Measurements from ENCODE around the gene SULT2B1.
"Not testable (repeated sequence)": the region's sequence is repeated elsewhere in the genome, so short reads cannot be mapped to it uniquely, and the experiment has no call there.

SULT2B1 gene

DNA sequence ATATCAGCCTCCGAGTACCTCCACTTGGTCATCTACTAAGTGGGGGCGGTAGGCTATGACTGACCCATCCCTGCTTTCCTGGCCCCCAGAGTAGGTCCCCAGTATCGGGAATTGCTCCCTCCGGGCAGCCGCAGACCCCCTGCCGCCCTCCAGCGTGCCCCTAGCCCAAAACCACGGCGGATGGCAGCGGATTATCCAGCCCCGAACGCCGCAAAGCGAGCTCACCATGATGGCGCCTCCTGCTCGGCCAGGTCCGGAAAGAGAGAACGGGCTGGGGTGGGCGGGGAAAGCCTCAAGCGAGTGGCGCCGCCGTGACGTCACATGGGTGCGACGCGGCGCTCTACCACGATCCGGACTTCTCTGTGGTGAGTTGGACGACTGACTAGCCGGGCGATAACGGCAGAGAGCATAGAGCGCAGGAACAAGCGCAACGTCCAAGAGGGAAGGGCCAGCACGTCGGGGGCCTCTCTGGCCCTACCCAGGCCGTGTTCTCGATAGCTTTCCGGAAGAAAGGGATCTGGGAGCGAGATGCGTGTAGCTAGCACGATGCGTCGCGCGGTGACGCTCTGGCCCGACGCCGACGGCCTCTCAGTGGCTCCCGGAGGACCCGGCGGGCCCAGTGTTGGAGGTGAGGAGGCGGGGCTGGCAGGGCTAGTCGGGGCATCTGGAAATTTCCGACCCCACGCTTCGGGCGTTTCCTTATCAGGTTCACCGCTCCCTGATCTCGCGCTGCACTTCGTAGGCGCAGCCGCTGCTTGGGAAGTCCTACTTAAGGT, 67.1 kb downstream of the SULT2B1 start, which contains the start of the genes RPL18 and SPHK2:
RPL18 (minus strand) TSS at position 263 of the 776 bp plus-strand sequence; CDS start at position 228, 35 bp downstream.
SPHK2 (plus strand) TSS at position 591 of the 776 bp plus-strand sequence. CDS start 1,009 bp downstream, outside the sequence.
- DNase-seq (ENCODE audit: low spot score), result peak; percentile 95

DNA sequence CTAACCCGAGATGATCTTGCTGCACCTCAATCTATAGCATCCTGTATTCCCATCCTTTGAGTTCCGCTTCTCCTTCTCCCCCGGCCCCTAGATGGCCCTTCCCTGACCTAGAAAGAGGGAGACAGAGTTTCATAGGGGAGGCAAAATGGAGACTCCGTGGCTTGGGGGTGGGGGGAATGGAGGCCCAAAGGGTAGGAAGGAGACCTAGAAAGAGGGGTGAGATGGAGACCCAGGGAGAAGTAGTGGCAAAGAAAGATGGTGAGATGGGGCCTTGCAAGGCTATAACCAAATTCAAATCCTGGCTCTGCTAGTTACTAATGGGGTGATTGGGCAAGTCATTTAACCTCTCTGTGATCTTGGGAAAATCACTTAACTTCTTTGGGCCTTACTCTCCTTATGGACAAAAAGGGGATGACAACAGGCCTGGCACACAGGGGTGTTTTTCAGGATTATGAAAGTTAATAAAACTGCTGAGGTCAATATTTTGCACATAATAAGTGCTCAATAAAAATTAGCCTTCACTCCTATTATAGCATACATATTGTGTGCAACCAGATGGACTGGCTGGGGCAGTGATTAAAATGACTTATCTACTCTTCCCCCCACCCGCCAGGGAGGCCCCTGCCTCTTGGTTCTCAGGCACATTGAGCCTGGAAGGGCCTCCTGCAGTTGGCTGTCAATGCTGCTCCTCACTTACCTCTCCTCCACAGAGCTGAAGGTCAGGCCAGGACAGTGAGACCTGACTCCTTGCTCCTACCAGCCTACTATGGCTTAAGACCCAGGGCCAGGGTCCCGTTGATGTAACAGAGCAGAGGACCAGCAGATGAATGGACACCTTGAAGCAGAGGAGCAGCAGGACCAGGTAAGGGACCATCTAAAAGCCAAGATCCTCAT, 68.0 kb downstream of the SULT2B1 start:
- DNase-seq (ENCODE audit: low spot score), result no peak

DNA sequence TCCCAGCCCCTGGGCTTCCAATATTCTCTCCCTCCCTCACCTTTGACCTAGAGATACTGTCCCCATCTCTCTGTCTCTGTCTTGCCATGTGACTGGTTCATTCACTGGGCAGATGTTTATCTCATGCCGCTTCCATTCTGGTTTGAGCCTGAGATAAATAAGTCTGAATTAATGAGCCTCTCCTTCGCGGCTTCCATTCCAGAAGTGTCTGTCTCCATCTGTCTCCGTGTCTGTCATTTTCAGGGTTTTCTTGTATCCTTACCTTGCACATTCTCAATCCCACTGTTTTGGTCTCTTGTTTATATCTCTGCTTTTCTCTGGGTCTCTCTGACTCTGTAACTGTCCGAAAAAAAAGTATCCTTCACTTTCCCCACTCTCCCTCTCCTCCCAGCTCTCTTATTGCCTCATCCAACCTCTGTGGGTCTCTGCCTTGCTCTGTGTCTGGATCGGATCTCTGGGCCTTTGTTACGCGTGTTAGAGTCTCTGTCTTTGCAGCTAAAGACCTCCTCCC, 71.6 kb downstream of the SULT2B1 start:
- DNase-seq (ENCODE audit: low spot score), result no peak

DNA sequence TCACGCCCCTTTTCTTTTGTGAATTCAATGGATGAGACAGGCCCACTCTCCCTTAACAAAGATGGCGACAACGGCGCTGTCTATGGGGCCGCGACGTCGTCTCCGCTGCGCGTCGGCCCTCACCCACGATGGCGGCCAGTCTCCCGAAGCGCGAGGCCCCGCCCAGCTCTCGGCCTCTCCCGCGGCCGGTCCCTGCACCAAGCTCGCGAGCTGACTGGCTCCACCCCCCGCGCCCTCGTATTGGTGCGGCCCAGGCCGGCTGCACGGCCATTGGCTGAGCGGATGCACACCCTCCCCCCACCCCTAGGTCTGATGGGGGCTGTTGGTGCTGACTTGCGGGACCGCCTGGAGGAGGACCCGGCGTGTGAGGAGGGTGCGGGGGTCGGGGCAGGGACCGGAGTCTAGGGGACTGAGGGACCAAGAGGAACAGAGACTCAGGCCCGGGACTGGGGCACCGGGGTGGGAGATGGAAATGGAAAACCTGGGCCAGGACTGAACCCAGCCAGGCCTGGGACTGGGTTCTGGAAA, 72.2 kb downstream of the SULT2B1 start:
- DNase-seq (ENCODE audit: low spot score), result peak; percentile 96

DNA sequence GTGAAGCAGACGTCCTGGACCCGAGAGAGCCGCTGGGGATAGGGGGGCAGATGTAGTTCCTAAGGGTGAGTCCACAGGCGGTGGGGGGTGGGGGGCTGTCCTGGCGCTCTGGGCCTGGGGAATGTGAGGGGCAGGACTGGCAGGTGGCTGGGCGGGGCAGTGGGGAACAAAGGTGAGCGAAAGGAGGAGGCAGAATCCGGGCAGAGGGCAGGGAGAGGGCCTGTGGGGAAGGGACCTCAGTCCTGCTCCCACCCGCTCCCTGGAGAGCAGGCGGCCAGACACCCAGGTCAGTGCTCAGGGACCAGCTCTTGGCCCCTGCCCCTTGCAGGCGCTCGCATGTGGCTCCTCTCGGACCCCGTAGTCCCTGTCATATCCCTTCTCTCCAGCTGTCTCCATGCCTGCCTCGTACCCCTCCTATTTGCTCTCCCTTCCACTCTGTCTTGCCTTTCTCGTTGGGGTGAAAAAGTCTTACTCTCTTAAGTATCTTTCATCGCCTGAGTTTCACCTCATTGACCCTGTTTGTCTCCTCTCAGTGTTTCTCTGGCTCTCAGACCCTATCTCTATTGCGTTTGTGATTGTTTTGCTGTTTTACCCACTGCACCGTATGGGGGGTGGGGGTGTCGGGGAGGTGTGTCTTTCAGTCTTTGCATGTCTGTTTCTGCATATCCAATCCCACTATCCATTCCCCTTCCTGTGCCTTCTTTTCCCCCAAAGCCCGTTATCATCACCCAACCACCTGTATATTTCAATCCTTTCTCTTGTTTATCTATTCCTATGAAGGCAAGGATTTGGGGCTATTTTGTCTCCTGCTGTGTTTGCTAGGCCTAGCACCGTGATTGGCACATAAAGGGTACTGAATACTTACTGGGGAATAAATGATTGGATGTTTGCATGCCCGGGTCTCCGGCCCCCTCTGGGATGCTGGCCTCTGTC, 73.1 kb downstream of the SULT2B1 start:
- no peak for DNase-seq (ENCODE audit: low spot score)

DNA sequence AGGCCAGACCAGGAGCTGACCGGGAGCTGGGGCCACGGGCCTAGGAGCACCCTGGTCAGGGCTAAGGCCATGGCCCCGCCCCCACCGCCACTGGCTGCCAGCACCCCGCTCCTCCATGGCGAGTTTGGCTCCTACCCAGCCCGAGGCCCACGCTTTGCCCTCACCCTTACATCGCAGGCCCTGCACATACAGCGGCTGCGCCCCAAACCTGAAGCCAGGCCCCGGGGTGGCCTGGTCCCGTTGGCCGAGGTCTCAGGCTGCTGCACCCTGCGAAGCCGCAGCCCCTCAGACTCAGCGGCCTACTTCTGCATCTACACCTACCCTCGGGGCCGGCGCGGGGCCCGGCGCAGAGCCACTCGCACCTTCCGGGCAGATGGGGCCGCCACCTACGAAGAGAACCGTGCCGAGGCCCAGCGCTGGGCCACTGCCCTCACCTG, 73.9 kb downstream of the SULT2B1 start:
- DNase-seq (ENCODE audit: low spot score), result no peak

DNA sequence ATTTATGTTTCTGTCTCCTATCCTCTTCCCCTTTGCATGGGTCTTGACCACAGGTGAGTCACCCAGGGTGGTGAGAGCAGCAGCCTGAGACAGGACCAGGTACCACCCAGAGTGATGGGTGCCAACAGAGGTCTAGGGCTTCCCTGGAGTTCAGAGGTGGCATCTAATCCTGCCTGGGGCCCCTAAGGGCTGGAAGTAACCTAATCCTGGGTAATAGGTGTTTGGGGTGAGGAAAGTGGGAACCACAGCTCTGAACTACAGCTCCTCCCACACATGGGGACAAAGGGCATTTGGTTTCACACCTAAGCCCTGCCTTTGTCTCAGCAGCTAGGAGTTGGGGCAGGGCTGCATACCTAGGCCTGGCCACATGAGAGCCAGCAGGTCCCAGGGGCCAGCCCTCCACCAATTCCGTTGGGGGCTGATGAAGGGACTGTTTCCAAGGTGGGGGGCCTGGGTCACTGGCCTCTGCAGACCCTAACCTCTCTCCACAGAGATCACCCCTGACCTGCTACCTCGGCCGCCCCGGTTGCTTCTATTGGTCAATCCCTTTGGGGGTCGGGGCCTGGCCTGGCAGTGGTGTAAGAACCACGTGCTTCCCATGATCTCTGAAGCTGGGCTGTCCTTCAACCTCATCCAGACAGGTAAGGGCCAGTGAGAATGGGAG, 75.4 kb downstream of the SULT2B1 start:
- no peak for DNase-seq (ENCODE audit: low spot score)

DNA sequence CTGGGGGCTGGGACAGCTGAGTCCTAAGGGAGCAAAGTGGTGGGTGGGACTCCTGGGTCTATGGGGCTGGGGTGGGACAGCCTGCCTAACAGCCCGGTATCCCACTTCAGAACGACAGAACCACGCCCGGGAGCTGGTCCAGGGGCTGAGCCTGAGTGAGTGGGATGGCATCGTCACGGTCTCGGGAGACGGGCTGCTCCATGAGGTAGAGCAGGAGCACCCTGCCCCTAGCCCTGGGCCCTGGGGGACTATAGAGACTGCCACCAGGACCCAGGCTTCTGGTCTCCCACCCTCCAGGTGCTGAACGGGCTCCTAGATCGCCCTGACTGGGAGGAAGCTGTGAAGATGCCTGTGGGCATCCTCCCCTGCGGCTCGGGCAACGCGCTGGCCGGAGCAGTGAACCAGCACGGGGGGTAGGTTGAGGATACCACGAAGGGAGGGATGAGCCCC, 75.9 kb downstream of the SULT2B1 start:
- DNase-seq (ENCODE audit: low spot score), result no peak

DNA sequence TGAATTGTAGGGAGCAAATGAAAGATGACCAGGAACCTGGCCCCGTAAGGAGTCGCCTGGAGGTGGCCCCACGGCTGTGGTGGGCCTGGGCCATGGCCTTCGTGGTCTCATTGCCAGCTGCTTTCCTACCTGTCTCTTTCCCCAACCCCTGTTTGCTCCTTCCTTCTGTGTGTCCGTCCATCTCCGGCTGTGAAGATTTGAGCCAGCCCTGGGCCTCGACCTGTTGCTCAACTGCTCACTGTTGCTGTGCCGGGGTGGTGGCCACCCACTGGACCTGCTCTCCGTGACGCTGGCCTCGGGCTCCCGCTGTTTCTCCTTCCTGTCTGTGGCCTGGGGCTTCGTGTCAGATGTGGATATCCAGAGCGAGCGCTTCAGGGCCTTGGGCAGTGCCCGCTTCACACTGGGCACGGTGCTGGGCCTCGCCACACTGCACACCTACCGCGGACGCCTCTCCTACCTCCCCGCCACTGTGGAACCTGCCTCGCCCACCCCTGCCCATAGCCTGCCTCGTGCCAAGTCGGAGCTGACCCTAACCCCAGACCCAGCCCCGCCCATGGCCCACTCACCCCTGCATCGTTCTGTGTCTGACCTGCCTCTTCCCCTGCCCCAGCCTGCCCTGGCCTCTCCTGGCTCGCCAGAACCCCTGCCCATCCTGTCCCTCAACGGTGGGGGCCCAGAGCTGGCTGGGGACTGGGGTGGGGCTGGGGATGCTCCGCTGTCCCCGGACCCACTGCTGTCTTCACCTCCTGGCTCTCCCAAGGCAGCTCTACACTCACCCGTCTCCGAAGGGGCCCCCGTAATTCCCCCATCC, 76.7 kb downstream of the SULT2B1 start:
- peak; percentile 10 for DNase-seq (ENCODE audit: low spot score)

DNA sequence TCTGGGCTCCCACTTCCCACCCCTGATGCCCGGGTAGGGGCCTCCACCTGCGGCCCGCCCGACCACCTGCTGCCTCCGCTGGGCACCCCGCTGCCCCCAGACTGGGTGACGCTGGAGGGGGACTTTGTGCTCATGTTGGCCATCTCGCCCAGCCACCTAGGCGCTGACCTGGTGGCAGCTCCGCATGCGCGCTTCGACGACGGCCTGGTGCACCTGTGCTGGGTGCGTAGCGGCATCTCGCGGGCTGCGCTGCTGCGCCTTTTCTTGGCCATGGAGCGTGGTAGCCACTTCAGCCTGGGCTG, 77.3 kb downstream of the SULT2B1 start:
- peak; percentile 20 for DNase-seq (ENCODE audit: low spot score)

DNA sequence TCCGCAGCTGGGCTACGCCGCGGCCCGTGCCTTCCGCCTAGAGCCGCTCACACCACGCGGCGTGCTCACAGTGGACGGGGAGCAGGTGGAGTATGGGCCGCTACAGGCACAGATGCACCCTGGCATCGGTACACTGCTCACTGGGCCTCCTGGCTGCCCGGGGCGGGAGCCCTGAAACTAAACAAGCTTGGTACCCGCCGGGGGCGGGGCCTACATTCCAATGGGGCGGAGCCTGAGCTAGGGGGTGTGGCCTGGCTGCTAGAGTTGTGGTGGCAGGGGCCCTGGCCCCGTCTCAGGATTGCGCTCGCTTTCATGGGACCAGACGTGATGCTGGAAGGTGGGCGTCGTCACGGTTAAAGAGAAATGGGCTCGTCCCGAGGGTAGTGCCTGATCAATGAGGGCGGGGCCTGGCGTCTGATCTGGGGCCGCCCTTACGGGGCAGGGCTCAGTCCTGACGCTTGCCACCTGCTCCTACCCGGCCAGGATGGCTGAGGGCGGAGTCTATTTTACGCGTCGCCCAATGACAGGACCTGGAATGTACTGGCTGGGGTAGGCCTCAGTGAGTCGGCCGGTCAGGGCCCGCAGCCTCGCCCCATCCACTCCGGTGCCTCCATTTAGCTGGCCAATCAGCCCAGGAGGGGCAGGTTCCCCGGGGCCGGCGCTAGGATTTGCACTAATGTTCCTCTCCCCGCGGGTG, 77.8 kb downstream of the SULT2B1 start:
- peak; percentile 50 for DNase-seq (ENCODE audit: low spot score)

DNA sequence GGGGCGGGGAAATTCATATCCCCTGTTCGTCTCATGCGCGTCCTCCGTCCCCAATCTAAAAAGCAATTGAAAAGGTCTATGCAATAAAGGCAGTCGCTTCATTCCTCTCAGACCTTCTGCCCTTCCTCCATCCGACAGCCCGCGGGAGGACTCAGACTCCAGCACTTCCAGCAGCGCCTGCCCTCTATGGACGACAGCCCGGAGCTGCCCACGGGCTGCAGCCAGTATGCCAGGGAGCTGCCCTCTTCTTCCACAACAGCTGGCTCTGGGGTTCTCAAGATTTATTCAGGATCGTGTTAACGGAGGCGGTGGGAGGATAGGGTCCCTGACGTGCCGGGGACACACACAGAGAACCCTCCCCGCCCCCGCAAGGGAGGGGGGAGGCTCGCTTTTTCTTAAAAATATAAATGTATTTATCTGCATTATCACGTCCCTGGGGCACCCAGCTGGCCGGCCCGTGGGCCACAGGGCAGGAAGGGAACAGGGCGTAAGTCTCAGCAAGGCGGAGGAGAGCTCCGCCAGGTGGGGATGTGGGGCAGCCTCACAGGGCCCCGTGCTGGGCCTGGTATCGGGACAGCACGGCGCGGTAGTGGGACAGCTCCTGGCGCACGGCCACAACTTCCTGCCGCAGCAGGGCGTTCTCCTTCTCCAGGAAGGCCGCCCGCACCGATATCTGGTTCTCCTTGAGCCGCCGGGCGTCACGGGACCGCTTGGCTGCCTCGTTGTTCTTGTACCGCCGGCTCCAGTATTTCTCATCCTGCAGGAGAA, 78.5 kb downstream of the SULT2B1 start:
- no peak for DNase-seq (ENCODE audit: low spot score)

DNA sequence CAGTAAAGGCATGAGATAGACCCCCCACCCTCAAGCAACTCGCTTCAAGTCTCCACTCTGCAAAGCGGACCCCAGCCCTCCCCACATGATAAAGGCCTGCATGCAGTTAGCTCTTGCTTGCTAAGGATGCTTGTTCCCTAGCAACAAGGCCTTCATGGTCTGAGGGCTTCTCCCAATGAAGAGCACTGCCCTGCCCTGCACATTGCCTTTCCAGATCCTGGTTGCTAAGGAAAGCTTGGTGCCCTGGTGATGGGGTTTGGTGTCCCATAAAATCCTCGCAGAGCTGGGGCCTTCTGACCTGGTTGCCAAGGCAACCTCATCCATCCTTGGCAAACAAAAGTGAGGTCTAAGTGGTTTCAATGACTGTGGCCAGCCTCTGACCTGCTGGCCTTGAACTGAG, 79.3 kb downstream of the SULT2B1 start:
- no peak for DNase-seq (ENCODE audit: low spot score)

DNA sequence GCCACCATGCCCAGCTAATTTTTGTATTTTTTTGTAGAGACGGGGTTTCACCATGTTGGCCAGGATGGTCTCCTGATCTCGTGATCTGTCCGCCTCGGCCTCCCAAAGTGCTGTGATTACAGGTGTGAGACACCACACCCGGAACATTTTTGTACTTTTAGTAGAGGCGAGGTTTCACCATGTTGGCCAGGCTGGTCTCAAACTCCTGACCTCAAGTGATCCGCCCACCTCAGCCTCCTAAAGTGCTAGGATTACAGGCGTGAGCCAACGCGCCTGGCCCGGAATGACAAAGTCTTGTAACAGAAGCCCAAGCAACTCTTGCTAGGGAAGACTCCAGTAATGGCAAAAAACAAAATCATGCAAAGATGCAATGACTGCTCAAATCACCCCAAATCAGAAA, 80.3 kb downstream of the SULT2B1 start:
- not testable (repeated sequence) for DNase-seq (ENCODE audit: low spot score)

DNA sequence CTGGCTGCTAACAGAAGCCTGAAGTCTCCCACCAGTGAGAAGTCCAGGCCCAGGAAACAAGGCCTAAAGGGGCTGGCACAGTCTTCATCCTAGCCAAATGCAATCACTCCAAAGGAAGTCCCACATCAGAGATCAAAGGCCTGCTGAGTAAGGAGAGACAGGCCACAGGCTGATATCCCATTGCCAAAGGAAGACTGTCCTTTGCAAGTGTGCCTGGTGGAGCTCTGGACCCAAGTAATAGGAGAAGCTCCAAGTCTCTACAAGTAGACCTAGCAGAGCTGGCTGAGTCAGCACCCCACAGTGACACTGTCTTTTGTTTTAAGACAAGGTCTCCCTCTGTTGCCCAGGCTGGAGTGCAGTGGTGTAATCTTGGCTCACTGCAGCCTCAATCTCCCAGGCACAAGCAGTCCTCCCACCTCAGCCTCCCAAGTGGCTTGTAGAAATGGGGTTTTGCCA, 80.7 kb downstream of the SULT2B1 start:
- DNase-seq (ENCODE audit: low spot score), result no peak

DNA sequence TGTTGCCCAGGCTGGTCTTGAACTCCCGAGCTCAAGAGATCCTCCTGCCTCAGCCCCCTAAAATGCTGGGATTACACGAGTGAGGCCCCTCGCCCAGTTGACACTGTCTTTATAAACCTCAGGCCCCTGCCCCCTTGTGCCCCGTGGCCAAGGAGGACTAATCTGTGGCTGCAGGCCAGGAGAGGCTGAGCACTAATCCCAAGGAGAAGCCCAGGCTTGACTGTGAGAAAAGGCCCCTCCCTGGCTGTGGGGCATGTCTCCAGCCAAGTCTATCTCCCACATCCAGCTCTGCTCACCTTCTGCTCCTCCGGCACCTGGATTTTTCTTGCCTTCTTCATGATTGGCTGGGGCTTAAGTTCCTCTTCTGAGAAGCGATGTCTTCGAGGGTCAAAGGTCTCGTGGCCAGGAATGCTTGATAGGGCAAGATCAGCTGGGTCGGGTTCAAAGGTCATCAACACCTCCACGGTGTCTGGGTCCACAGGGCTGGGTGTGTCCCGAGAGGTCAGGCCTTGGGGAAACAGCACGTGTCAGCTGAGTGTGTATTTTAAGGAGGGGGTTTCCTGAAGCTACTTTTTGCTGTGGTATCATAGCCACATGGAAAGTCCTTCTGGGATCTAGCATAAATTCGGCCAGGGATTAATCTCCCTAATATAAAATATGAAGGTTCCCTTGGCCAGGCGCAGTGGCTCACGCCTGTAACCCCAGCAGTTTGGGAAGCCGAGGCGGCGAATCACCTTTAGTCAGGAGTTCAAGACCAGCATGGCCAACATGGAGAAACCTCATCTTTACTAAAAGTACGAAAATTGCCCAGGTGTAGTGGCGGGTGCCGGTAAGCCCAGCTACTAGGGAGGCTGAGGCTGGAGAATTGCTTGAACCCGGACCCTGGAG, 81.4 kb downstream of the SULT2B1 start:
- DNase-seq (ENCODE audit: low spot score), result peak; percentile 55

DNA sequence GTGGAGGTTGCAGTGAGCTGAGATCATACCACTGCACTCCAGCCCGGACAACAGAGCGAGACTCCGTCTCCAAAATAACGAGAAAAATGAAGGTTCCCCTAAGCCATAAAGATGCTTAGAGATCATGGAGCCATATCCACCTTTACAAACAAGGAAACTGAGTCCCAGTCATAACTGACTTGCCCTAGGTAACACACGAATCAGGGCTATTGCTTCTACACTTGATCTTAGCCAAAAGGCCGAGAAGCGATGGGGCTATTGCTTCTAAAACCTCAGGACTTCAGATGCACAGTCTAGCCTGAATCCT, 82.0 kb downstream of the SULT2B1 start:
- no peak for DNase-seq (ENCODE audit: low spot score)
